ENCODE data around the gene QSOX1.

DNA sequence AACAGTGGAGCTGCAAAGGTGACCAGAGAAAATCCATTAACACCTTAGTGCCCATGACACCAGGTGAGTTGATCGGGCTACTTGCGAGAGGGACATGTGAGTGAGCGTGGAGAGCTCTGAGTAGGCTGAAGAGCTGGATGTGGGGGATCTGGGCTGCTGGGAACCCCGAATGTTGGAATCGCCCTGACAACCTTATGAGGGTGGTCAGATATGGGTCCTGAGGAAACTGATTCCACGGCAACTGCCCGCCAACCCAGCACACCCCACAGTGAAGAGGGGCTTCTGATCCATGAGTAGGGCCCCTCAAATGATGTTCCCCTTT lies 705 bp upstream of the QSOX1 start:
- no peak for TF ChIP-seq POLR2A (IDR thresholded peaks at IDR 0.05; ENCODE audit: low read depth, low read length)
- no peak for TF ChIP-seq SPI1 (IDR thresholded peaks at IDR 0.05; ENCODE audit: low read depth, low read length)
